Suprapubic skin (tissue), 4 donors: ENCODE results near the gene DRD2.

Experiments
- POLR2A ChIP-seq, 2 donors: fragments of 450-650 bp; IDR thresholded peaks; one replicate each; pipeline ENCODE4 v1.6.1; 2017; ENCODE audit warnings: antibody characterized with exemption in 2 of 2, mild to moderate bottlenecking in 2 of 2, moderate library complexity in 2 of 2
- POLR2AphosphoS5 ChIP-seq, 3 donors: sonication (generic); formaldehyde crosslinking; IDR thresholded peaks; one replicate each; pipeline ENCODE4 v1.6.1; 2017; ENCODE audit warnings: antibody characterized with exemption in 3 of 3
- TF ChIP-seq, protein P1 (sequence below), 2 donors: fragments of 200-600 bp in 1 of 2; fragments of 450-650 bp in 1 of 2; sonication (generic) in 1 of 2; IDR thresholded peaks; one replicate each; pipeline ENCODE4 v1.5.1; 2016 to 2019; ENCODE audit warnings: antibody characterized with exemption in 2 of 2, mild to moderate bottlenecking in 1 of 2, moderate library complexity in 1 of 2

- TF ChIP-seq POLR2A (IDR thresholded peaks at IDR 0.05) (no peak), POLR2AphosphoS5 (IDR thresholded peaks at IDR 0.05) (no peak)
- TF ChIP-seq, protein P1, sequence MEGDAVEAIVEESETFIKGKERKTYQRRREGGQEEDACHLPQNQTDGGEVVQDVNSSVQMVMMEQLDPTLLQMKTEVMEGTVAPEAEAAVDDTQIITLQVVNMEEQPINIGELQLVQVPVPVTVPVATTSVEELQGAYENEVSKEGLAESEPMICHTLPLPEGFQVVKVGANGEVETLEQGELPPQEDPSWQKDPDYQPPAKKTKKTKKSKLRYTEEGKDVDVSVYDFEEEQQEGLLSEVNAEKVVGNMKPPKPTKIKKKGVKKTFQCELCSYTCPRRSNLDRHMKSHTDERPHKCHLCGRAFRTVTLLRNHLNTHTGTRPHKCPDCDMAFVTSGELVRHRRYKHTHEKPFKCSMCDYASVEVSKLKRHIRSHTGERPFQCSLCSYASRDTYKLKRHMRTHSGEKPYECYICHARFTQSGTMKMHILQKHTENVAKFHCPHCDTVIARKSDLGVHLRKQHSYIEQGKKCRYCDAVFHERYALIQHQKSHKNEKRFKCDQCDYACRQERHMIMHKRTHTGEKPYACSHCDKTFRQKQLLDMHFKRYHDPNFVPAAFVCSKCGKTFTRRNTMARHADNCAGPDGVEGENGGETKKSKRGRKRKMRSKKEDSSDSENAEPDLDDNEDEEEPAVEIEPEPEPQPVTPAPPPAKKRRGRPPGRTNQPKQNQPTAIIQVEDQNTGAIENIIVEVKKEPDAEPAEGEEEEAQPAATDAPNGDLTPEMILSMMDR (IDR thresholded peaks at IDR 0.05): no peak
Observed at GRCh38 chr11:113440816-113441215, 34.4 kb downstream of the DRD2 start.
